A549 (cell line): Measurements from ENCODE around the gene ABTB1. TPM values are rescaled to one million over a fixed set of nuclear protein-coding genes. Genes with fewer than 3 reads are reported as not detected.

ENCODE experiments used
- ATAC-seq, 2 experiments: fragments of 200-7000 bp in 1 of 2; fragments of >200 bp in 1 of 2; cut with Nextera tagmentation in 1 of 2; cut with Tn5 transposase in 1 of 2; 3 replicates each; pipeline versions ENCODE4 v1.8.0 to v1.9.1; 2018 to 2020; ENCODE audit warnings: mild to moderate bottlenecking in 1 of 2, moderate library complexity in 1 of 2
- CTCF ChIA-PET: fragments of 300-600 bp; sonication (Branson Sonifier 250); formaldehyde crosslinking; extraction: SDS; loops from one replicate; lab custom pipeline; 2021; ENCODE audit warnings: antibody characterized with exemption, inconsistent platforms; lab: Yijun Ruan, JAX
- POLR2A ChIA-PET: fragments of 350-600 bp; formaldehyde crosslinking; extraction: SDS; loops from one replicate; lab custom pipeline; 2021; ENCODE audit warnings: antibody characterized with exemption, inconsistent platforms; lab: Yijun Ruan, JAX
- DNase-seq, 2 experiments: peaks; one replicate each; pipeline versions ENCODE4 v3.0.0 to v3.0.0-alpha.2; 2011 to 2016; ENCODE audit warnings: low read depth in 1 of 2, low spot score in 1 of 2
- FAIRE-seq: peaks from 2 replicates; lab custom pipeline; 2011; peaks lifted over from hg19 to GRCh38; lab: Jason Lieb, UNC
- H3K27ac ChIP-seq, 2 experiments: fragments of >200 bp; sonication (Bioruptor Twin); formaldehyde crosslinking; 3 replicates each; pipeline ENCODE4 v1.5.1; 2016 to 2017
- H3K4me1 ChIP-seq: fragments of >200 bp; sonication (Bioruptor Twin); formaldehyde crosslinking; 3 replicates; pipeline ENCODE4 v1.6.1; 2016
- H3K4me2 ChIP-seq: fragments of >200 bp; sonication (Bioruptor Twin); formaldehyde crosslinking; 3 replicates; pipeline ENCODE4 v1.6.1; 2016
- H3K4me3 ChIP-seq: fragments of >200 bp; sonication (Bioruptor Twin); formaldehyde crosslinking; 3 replicates; pipeline ENCODE4 v1.5.1; 2016
- H3K9me3 ChIP-seq: fragments of >200 bp; sonication (Bioruptor Twin); formaldehyde crosslinking; 3 replicates; pipeline ENCODE4 v1.6.1; 2016
- BCL3 ChIP-seq: fragments of >200 bp; sonication (Bioruptor Twin); formaldehyde crosslinking; IDR thresholded peaks from 3 replicates; pipeline ENCODE4 v1.6.1; 2016
- BHLHE40 ChIP-seq: IDR thresholded peaks from 2 replicates; pipeline ENCODE4 v1.6.1; 2012; ENCODE audit warnings: low read depth, low read length, inconsistent platforms
- CBX2 ChIP-seq: fragments of 200-600 bp; sonication (generic); IDR thresholded peaks from 2 replicates; pipeline ENCODE4 v1.6.1; 2016; ENCODE audit warnings: low read depth, mild to moderate bottlenecking, borderline replicate concordance
- EHMT2 ChIP-seq: fragments of 200-600 bp; sonication (generic); IDR thresholded peaks from 2 replicates; pipeline ENCODE4 v1.6.1; 2016; ENCODE audit warnings: antibody characterized with exemption, low read depth, mild to moderate bottlenecking, moderate library complexity
- ESRRA ChIP-seq: fragments of 150-350 bp; IDR thresholded peaks from 2 replicates; pipeline ENCODE4 v1.6.1; 2014; ENCODE audit warnings: mild to moderate bottlenecking, low read length, borderline replicate concordance
- FOSB ChIP-seq: fragments of 250-450 bp; sonication (Bioruptor Pico); IDR thresholded peaks from 2 replicates; pipeline ENCODE4 v1.5.0; 2020; ENCODE audit warnings: mild to moderate bottlenecking, moderate library complexity
- HDAC2 ChIP-seq: fragments of 200-600 bp; sonication (generic); IDR thresholded peaks from 2 replicates; pipeline ENCODE4 v1.6.1; 2016
- HES2 ChIP-seq: fragments of >200 bp; sonication (Bioruptor Twin); formaldehyde crosslinking; IDR thresholded peaks from 2 replicates; pipeline ENCODE4 v1.6.1; 2016
- JUN ChIP-seq, 2 experiments: fragments of >200 bp; sonication (Bioruptor Twin); formaldehyde crosslinking; IDR thresholded peaks; 2 replicates in 1 of 2; 3 replicates in 1 of 2; pipeline ENCODE4 v1.6.1; 2016 to 2017
- MAFK ChIP-seq: fragments of 450-650 bp; IDR thresholded peaks from 2 replicates; pipeline ENCODE4 v1.6.1; 2014; ENCODE audit not compliant: partially characterized antibody
- MAX ChIP-seq: IDR thresholded peaks from 2 replicates; pipeline ENCODE4 v1.6.1; 2012
- MAZ ChIP-seq: fragments of 150-350 bp; IDR thresholded peaks from 2 replicates; pipeline ENCODE4 v1.6.1; 2014; ENCODE audit warnings: antibody characterized with exemption, low read depth, low read length, borderline replicate concordance
- NPAS2 ChIP-seq: fragments of 250-450 bp; sonication (Bioruptor Pico); IDR thresholded peaks from 2 replicates; pipeline ENCODE4 v1.8.0; 2022; ENCODE audit warnings: mild to moderate bottlenecking, moderate library complexity, borderline replicate concordance
- PHF8 ChIP-seq: fragments of 200-600 bp; sonication (generic); IDR thresholded peaks from 2 replicates; pipeline ENCODE4 v1.6.1; 2016; ENCODE audit warnings: low read depth, mild to moderate bottlenecking, antibody characterized with exemption, moderate library complexity, borderline replicate concordance
- POLR2AphosphoS2 ChIP-seq: conservative IDR thresholded peaks from 2 replicates; pipeline ENCODE4 v1.6.1; 2012; ENCODE audit warnings: low read length, improper control_type of control experiment, inconsistent platforms
- RARB ChIP-seq: fragments of 250-450 bp; sonication (Bioruptor Pico); IDR thresholded peaks from 2 replicates; pipeline ENCODE4 v1.8.0; 2021; ENCODE audit warnings: mild to moderate bottlenecking, moderate library complexity
- RCOR1 ChIP-seq: fragments of 150-350 bp; IDR thresholded peaks from 2 replicates; pipeline ENCODE4 v1.6.1; 2014; ENCODE audit warnings: antibody characterized with exemption, low read length, low read depth
- SREBF2 ChIP-seq: fragments of 450-650 bp; IDR thresholded peaks from 2 replicates; pipeline ENCODE4 v1.6.1; 2014; ENCODE audit warnings: mild to moderate bottlenecking, moderate library complexity
- TP53 ChIP-seq: fragments of 250-450 bp; sonication (Bioruptor Pico); IDR thresholded peaks from 2 replicates; pipeline ENCODE4 v1.5.0; 2021; ENCODE audit warnings: mild to moderate bottlenecking, moderate library complexity
- USF2 ChIP-seq: fragments of 450-650 bp; IDR thresholded peaks from 2 replicates; pipeline ENCODE4 v1.6.1; 2014; ENCODE audit warnings: antibody characterized with exemption
- ZC3H11A ChIP-seq: fragments of 450-650 bp; IDR thresholded peaks from 2 replicates; pipeline ENCODE4 v1.6.1; 2014; ENCODE audit warnings: antibody characterized with exemption, mild to moderate bottlenecking
- ZFP36 ChIP-seq: fragments of 450-650 bp; IDR thresholded peaks from 2 replicates; pipeline ENCODE4 v1.6.1; 2014; ENCODE audit warnings: borderline replicate concordance; ENCODE audit not compliant: partially characterized antibody
- WGBS: methylation state at CpG from one replicate; pipeline ENCODE4 v1.1.6; 2017; ENCODE audit errors: missing lambda C conversion rate; 5-methylcytosine and 5-hydroxymethylcytosine counted together
- polyA plus RNA-seq, 4 experiments: library from polyadenylated mRNA; depleted of rRNA in 3 of 4; stranded (reverse); fragments of >200 nt; fragmentation: RNase III in 1 of 4; extraction: RNeasy Plus Mini Kit Qiagen cat#74134 plus additional on column Dnase treatment in 1 of 4; gene quantifications; 2 replicates in 3 of 4; 3 replicates in 1 of 4; pipeline ENCODE4 v1.2.3, GENCODE V29; 2011 to 2017

ABTB1 gene
- polyA plus RNA-seq, 2 of the 4 experiments (the other 2 are of a cell fraction), result 9.7 to 13.2 TPM

- ChIA-PET POLR2A (no interaction called here), CTCF (interaction anchor here (1.3 to 2.8 kb wide), 2 partner anchors 14 to 18 kb away, joined by 3 to 21 read pairs; no protein-coding TSS in a partner anchor)
- no peak for DNase-seq
- Histone ChIP-seq H3K27ac (no peak overlapping the region), H3K9me3 (no peaks in the 10 kb centered on the region), H3K4me3 (no peak overlapping the region), H3K4me2 (no peak overlapping the region), H3K4me1 (peaks cover 11% of the 10 kb centered on the region; the same call in 1 of the 3 replicates)
- TF ChIP-seq CBX2, result no peak
- TF ChIP-seq USF2, result no peak
- TF ChIP-seq PHF8, result no peak
- no peak for TF ChIP-seq ESRRA
- TF ChIP-seq RARB, result no peak
- TF ChIP-seq MAFK, result no peak
- TF ChIP-seq JUN (IDR thresholded peaks at IDR 0.05), result no peak
- TF ChIP-seq POLR2AphosphoS2, result no peak
- TF ChIP-seq MAZ, result no peak
- no peak for TF ChIP-seq FOSB
- FAIRE-seq, result no peak
- 95% methylated on average over 12 of the region's 14 CpGs for WGBS
- no peak for ATAC-seq
These were observed 3.1 kb upstream of the ABTB1 start for GRCh38 chr3:127669541-127670228.

GRCh38 chr3:127670229-127670559, 2.6 kb upstream of the ABTB1 start:
- WGBS, result 89% methylated on average over 7 of the region's 7 CpGs
- no peak for FAIRE-seq
- POLR2A ChIA-PET, result no interaction called here

GRCh38 chr3:127670761-127671522, 1.8 kb upstream of the ABTB1 start:
- POLR2A ChIA-PET, result no interaction called here

More at GRCh38 chr3:127670229-127670559, 2.6 kb upstream of the ABTB1 start:
- no peaks in the 10 kb centered on the region for H3K9me3 ChIP-seq
- ATAC-seq, result no peak
- TF ChIP-seq MAZ (no peak), EHMT2 (no peak), NPAS2 (no peak), BCL3 (no peak), HDAC2 (no peak)
- TF ChIP-seq, all 56 proteins: peak for 0
- no peak overlapping the region for H3K27ac ChIP-seq
- no peak for DNase-seq
- H3K4me2 ChIP-seq, result no peak overlapping the region
- CTCF ChIA-PET, result interaction anchor here (0.7 to 2.8 kb wide), 3 partner anchors 8 to 77 kb away, joined by 3 to 21 read pairs (median 3); no protein-coding TSS in a partner anchor
- peaks cover 11% of the 10 kb centered on the region; the same call in 1 of the 3 replicates for H3K4me1 ChIP-seq
- H3K4me3 ChIP-seq, result no peak overlapping the region

More at GRCh38 chr3:127670761-127671522, 1.8 kb upstream of the ABTB1 start:
- no peak for ATAC-seq
- H3K9me3 ChIP-seq, result no peaks in the 10 kb centered on the region
- H3K27ac ChIP-seq, result peak overlapping the region in 1 of 2 experiments; percentile 100; a peak in 3 of 6 replicates
- TF ChIP-seq TP53 (CRISPR knock-in tag) (no peak), MAX (no peak), SREBF2 (no peak), RCOR1 (no peak), ZFP36 (no peak), ZC3H11A (no peak), FOSB (no peak), BHLHE40 (no peak), JUN (IDR thresholded peaks at IDR 0.05) (no peak), HES2 (no peak)
- TF ChIP-seq, all 56 proteins: peak for 0
- DNase-seq, result no peak
- 94% methylated on average over 8 of the region's 20 CpGs for WGBS
- Histone ChIP-seq H3K4me2 (peak overlapping the region; percentile 72), H3K4me1 (peaks cover 11% of the 10 kb centered on the region; the same call in 1 of the 3 replicates), H3K4me3 (no peak overlapping the region)
- CTCF ChIA-PET, result interaction anchor here (0.7 to 2.8 kb wide), 4 partner anchors 7 to 289 kb away, joined by 3 to 21 read pairs (median 4); no protein-coding TSS in a partner anchor
- FAIRE-seq, result no peak
